GM12878 (cell line): ENCODE results near the gene TBXT. TPM values are rescaled to one million over a fixed set of nuclear protein-coding genes. Genes with fewer than 3 reads are reported as not detected.

Source experiments
- ATAC-seq: fragments of 200-7000 bp; cut with Tn5 transposase; 3 replicates; pipeline ENCODE4 v1.9.1; 2020; ENCODE audit warnings: mild to moderate bottlenecking, moderate library complexity
- BruUV-seq: library from RNA; stranded (reverse); fragments of 400-500 nt; replicated peaks from 2 replicates; lab custom pipeline; 2021; lab: Mats Ljungman, UMichigan
- CTCF ChIA-PET: fragments of 300-600 bp; sonication (Branson Sonifier 250); formaldehyde crosslinking; extraction: SDS; loops from one replicate; lab custom pipeline; 2021; ENCODE audit warnings: inconsistent platforms; lab: Yijun Ruan, JAX
- POLR2A ChIA-PET: fragments of 350-600 bp; formaldehyde crosslinking; extraction: SDS; loops from one replicate; lab custom pipeline; 2021; ENCODE audit warnings: inconsistent platforms; lab: Charles Lee
- RAD21 ChIA-PET: fragments of 300-600 bp; sonication (Branson Sonifier 250); formaldehyde crosslinking; loops from one replicate; lab custom pipeline; 2023; ENCODE audit warnings: antibody characterized with exemption; ENCODE audit not compliant: unreplicated experiment; lab: Charles Lee
- SMC1A ChIA-PET: fragments of 300-600 bp; sonication (Branson Sonifier 250); formaldehyde crosslinking; loops from one replicate; lab custom pipeline; 2023; ENCODE audit not compliant: unreplicated experiment, uncharacterized antibody; lab: Charles Lee
- DNase-seq: peaks from one replicate; pipeline ENCODE4 v3.0.0-alpha.2; 2011; ENCODE audit warnings: low read depth, low spot score
- FAIRE-seq: peaks from 3 replicates; lab custom pipeline; 2011; peaks lifted over from hg19 to GRCh38; lab: Jason Lieb, UNC
- H2AFZ ChIP-seq: 2 replicates; pipeline ENCODE4 v1.6.0; 2011; ENCODE audit warnings: low read depth, low read length, control low read depth; ENCODE audit not compliant: control insufficient read depth
- H3K27ac ChIP-seq: 2 replicates; pipeline ENCODE4 v1.5.1; 2011; ENCODE audit warnings: control low read depth; ENCODE audit not compliant: control insufficient read depth, insufficient read depth
- H3K27me3 ChIP-seq, 2 experiments: replicated peaks in 1 of 2; 2 replicates each; pipeline versions ENCODE4 v1.6.0 to v1.6.1; 2011; ENCODE audit warnings: low read length in 1 of 2; ENCODE audit not compliant: control insufficient read depth in 2 of 2, insufficient read depth in 2 of 2
- H3K36me3 ChIP-seq, 2 experiments: 2 replicates each; pipeline ENCODE4 v1.5.1; 2011; ENCODE audit warnings: low read length in 1 of 2; ENCODE audit not compliant: control insufficient read depth in 2 of 2, insufficient read depth in 2 of 2
- H3K4me1 ChIP-seq: 2 replicates; pipeline ENCODE4 v1.6.1; 2011; ENCODE audit warnings: mild to moderate bottlenecking, low read length, moderate library complexity, mixed read lengths; ENCODE audit not compliant: control insufficient read depth, insufficient read depth
- H3K4me2 ChIP-seq: 2 replicates; pipeline ENCODE4 v1.6.0; 2011; ENCODE audit warnings: control low read depth; ENCODE audit not compliant: control insufficient read depth, insufficient read depth
- H3K4me3 ChIP-seq: fragments of 200-600 bp; sonication (generic); 2 replicates; pipeline ENCODE4 v1.5.1; 2016
- H3K79me2 ChIP-seq: 2 replicates; pipeline ENCODE4 v1.6.0; 2011; ENCODE audit warnings: low read length; ENCODE audit not compliant: control insufficient read depth, insufficient read depth
- H3K9ac ChIP-seq: 2 replicates; pipeline ENCODE4 v1.8.0; 2011; ENCODE audit warnings: low read length, control low read depth, mixed read lengths; ENCODE audit not compliant: control insufficient read depth, insufficient read depth
- H3K9me3 ChIP-seq: replicated peaks from 3 replicates; pipeline ENCODE4 v1.5.1; 2011; ENCODE audit warnings: mild to moderate bottlenecking, low read length; ENCODE audit not compliant: control insufficient read depth, insufficient read depth
- H4K20me1 ChIP-seq: 2 replicates; pipeline ENCODE4 v1.6.0; 2011; ENCODE audit not compliant: control insufficient read depth, insufficient read depth
- CEBPZ ChIP-seq: fragments of 150-350 bp; IDR thresholded peaks from 2 replicates; pipeline ENCODE4 v1.6.1; 2016; ENCODE audit warnings: low read depth, low read length
- DPF2 ChIP-seq: fragments of 450-650 bp; IDR thresholded peaks from 2 replicates; pipeline ENCODE4 v1.6.1; 2017; ENCODE audit warnings: mild to moderate bottlenecking
- EGR1 ChIP-seq, 2 experiments: IDR thresholded peaks; 1 replicate in 1 of 2; 2 replicates in 1 of 2; pipeline ENCODE4 v1.6.1; 2011 to 2012; ENCODE audit warnings: low read depth in 2 of 2, low read length in 2 of 2, borderline replicate concordance in 1 of 2, mild to moderate bottlenecking in 1 of 2, moderate library complexity in 1 of 2
- ESRRA ChIP-seq: IDR thresholded peaks from 2 replicates; pipeline ENCODE4 v1.6.1; 2012; ENCODE audit warnings: mild to moderate bottlenecking, low read length, improper control_type of control experiment
- GABPA ChIP-seq: IDR thresholded peaks from 2 replicates; pipeline ENCODE4 v1.6.1; 2014; ENCODE audit warnings: antibody characterized with exemption, low read depth, mild to moderate bottlenecking, inconsistent platforms
- KAT2A ChIP-seq: conservative IDR thresholded peaks from 2 replicates; pipeline ENCODE4 v1.6.1; 2011; ENCODE audit warnings: low read depth, low read length; ENCODE audit not compliant: control insufficient read depth
- NR2F1 ChIP-seq: fragments of 450-650 bp; conservative IDR thresholded peaks from 2 replicates; pipeline ENCODE4 v1.6.1; 2017; ENCODE audit warnings: mild to moderate bottlenecking
- RAD21 ChIP-seq: IDR thresholded peaks from 2 replicates; pipeline ENCODE4 v1.6.1; 2011; ENCODE audit warnings: mild to moderate bottlenecking, low read depth, low read length, moderate library complexity; ENCODE audit not compliant: insufficient read depth
- RFX5 ChIP-seq: IDR thresholded peaks from 2 replicates; pipeline ENCODE4 v1.6.1; 2011; ENCODE audit warnings: low read depth, low read length, improper control_type of control experiment
- RUNX3 ChIP-seq: IDR thresholded peaks from 2 replicates; pipeline ENCODE4 v1.6.1; 2012; ENCODE audit warnings: low read length, inconsistent platforms
- STAT1 ChIP-seq: fragments of 450-650 bp; conservative IDR thresholded peaks from 2 replicates; pipeline ENCODE4 v1.6.1; 2014; ENCODE audit warnings: antibody characterized with exemption, mild to moderate bottlenecking
- TBL1XR1 ChIP-seq: IDR thresholded peaks from 2 replicates; pipeline ENCODE4 v1.6.1; 2012; ENCODE audit warnings: low read depth, low read length, improper control_type of control experiment
- TCF12 ChIP-seq: IDR thresholded peaks from 2 replicates; pipeline ENCODE4 v1.6.1; 2011; ENCODE audit warnings: low read depth, mild to moderate bottlenecking, low read length
- WGBS: methylation state at CpG from one replicate; pipeline ENCODE4 v1.1.6; 2016; ENCODE audit warnings: low lambda C conversion rate; ENCODE audit not compliant: insufficient replicate concordance, insufficient coverage; ENCODE audit errors: missing lambda C conversion rate; 5-methylcytosine and 5-hydroxymethylcytosine counted together
- in situ Hi-C: fragments of 300-500 bp; cut with MboI; formaldehyde crosslinking; loops from 9 replicates; pipeline ENCODE4 v1.14.3; 2018; ENCODE audit warnings: mixed read lengths
- intact Hi-C: fragments of 100-400 bp; cut with micrococcal nuclease; formaldehyde crosslinking; loops from one replicate; pipeline ENCODE4 v1.14.2; 2022; ENCODE audit not compliant: unreplicated experiment
- polyA plus RNA-seq, 11 experiments: library from polyadenylated mRNA; depleted of rRNA in 4 of 11; unstranded in 6 of 11; stranded (reverse) in 5 of 11; fragments of >200 nt; fragmentation: Nextera tagmentation in 4 of 11; fragmentation: Illumina TruSeq in 1 of 11; extraction: Ambion mirVana in 4 of 11; extraction: Trizol in 1 of 11; gene quantifications; 1 replicate in 1 of 11; 2 replicates in 10 of 11; pipeline versions ENCODE4 v1.2.1 to v1.2.3, GENCODE V29; 2011 to 2016; ENCODE audit warnings: inconsistent platforms in 2 of 11, missing spikeins in 2 of 11, low read depth in 1 of 11
- total RNA-seq, 4 experiments: library from RNA; depleted of rRNA in 3 of 4; stranded (reverse); fragments of >200 nt in 3 of 4; fragmentation: Illumina TruSeq in 1 of 4; extraction: Trizol in 1 of 4; gene quantifications; 2 replicates each; pipeline versions ENCODE4 v1.2.1 to v1.2.3, GENCODE V29; 2013 to 2021
- TF ChIP-seq, protein P1 (sequence below): IDR thresholded peaks from 2 replicates; pipeline ENCODE4 v1.6.1; 2012; ENCODE audit warnings: low read depth, low read length, improper control_type of control experiment
- TF ChIP-seq, protein P2 (sequence below): IDR thresholded peaks from 2 replicates; pipeline ENCODE4 v1.6.1; 2011; ENCODE audit warnings: borderline replicate concordance, low read depth, mild to moderate bottlenecking, moderate library complexity, mixed read lengths, low read length; ENCODE audit not compliant: insufficient read depth; ENCODE audit errors: extremely low read length

The TBXT gene
- total and polyA plus RNA-seq, 10 of the 15 experiments (the other 5 are each of a cell fraction or from before 2014, with no cell fraction given), result 0.06 to 2.5 TPM; not detected in 8

DNA sequence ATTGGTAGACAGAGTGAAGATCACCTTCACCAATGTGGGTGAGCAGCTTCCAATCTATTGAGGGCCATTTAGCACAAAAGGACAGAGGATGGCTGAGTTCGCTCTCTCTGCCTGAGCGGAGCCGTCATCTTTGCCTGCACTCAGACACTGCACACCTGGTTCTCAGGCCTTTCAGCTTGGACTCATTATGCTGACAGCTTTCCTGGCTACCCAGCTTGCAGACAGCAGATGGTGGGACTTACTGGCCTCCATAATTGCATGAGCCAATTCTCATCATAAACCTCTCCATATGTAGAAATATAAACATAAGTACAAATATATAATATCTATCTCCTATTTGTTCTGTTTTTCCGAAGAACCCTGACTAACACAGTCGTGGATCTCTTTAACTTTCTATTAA lies 13.7 kb downstream of the TBXT start (continued):
- TF ChIP-seq CEBPZ, result no peak
- TF ChIP-seq DPF2, result no peak
- TF ChIP-seq RFX5, result no peak
- TF ChIP-seq EGR1 (IDR thresholded peaks at IDR 0.05; ENCODE audit: borderline replicate concordance in 1 of 2, low read depth in 2 of 2, low read length in 2 of 2), result no peak
- TF ChIP-seq, protein P1, sequence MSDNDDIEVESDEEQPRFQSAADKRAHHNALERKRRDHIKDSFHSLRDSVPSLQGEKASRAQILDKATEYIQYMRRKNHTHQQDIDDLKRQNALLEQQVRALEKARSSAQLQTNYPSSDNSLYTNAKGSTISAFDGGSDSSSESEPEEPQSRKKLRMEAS, result no peak
- no peak for TF ChIP-seq RUNX3
- TF ChIP-seq, protein P2, sequence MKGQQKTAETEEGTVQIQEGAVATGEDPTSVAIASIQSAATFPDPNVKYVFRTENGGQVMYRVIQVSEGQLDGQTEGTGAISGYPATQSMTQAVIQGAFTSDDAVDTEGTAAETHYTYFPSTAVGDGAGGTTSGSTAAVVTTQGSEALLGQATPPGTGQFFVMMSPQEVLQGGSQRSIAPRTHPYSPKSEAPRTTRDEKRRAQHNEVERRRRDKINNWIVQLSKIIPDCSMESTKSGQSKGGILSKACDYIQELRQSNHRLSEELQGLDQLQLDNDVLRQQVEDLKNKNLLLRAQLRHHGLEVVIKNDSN, result no peak

GRCh38 chr6:166152660-166153059 lies 15.0 kb downstream of the TBXT start:
- RAD21 ChIA-PET, result interaction anchor here (1.1 kb wide), 1 partner anchor 248 kb away, joined by 3 read pairs; no protein-coding TSS in a partner anchor
- intact Hi-C loops (no loop called here), in situ Hi-C loops (no loop called here)
- H3K79me2 ChIP-seq, result no peaks in the 10 kb centered on the region
- H3K4me2 ChIP-seq, result no peak overlapping the region
- no peaks in the 10 kb centered on the region for H4K20me1 ChIP-seq
- DNase-seq (no peak), FAIRE-seq (no peak), ATAC-seq (no peak)
- H3K9me3 ChIP-seq, result peaks cover 2% of the 10 kb centered on the region; the same call in 2 of the 3 replicates
- BruUV-seq, result no TSS peak
- no peaks in the 10 kb centered on the region for H3K4me1 ChIP-seq
- POLR2A ChIA-PET, result no interaction called here
- no peaks in the 10 kb centered on the region; a peak in 1 of 4 replicates for H3K27me3 ChIP-seq
- no peaks in the 10 kb centered on the region for H3K36me3 ChIP-seq
- H3K4me3 ChIP-seq, result no peak overlapping the region
- no peak for TF ChIP-seq TCF12
- no peak for TF ChIP-seq KAT2A
- no peak for TF ChIP-seq ESRRA
- no peak for TF ChIP-seq GABPA
- no peak for TF ChIP-seq TBL1XR1
- TF ChIP-seq NR2F1, result no peak
- TF ChIP-seq STAT1, result no peak
- no peak for TF ChIP-seq RAD21
- no peak overlapping the region for H2AFZ ChIP-seq
- CTCF ChIA-PET, result interaction anchor here (1.2 to 1.3 kb wide), 3 partner anchors 29 to 52 kb away, joined by 3 read pairs; no protein-coding TSS in a partner anchor
- no peak overlapping the region for H3K9ac ChIP-seq
- WGBS, result 0% methylated on average over 3 of the region's 3 CpGs
- SMC1A ChIA-PET, result no interaction called here
- no peak overlapping the region for H3K27ac ChIP-seq
